Panc1 (cell line): ENCODE data around the gene ALDH18A1.

ENCODE experiments used
- POLR2AphosphoS5 ChIP-seq: IDR thresholded peaks from 2 replicates; pipeline ENCODE4 v1.6.1; 2012; ENCODE audit warnings: mild to moderate bottlenecking, low read depth, low read length, moderate library complexity
- REST ChIP-seq, 2 experiments: IDR thresholded peaks; 2 replicates each; pipeline ENCODE4 v1.6.1; 2011 to 2012; ENCODE audit warnings: low read depth in 2 of 2, control low read depth in 1 of 2, low read length in 1 of 2, mild to moderate bottlenecking in 1 of 2, moderate library complexity in 1 of 2; ENCODE audit not compliant: insufficient read depth in 1 of 2
- TCF7L2 ChIP-seq: IDR thresholded peaks from 2 replicates; pipeline ENCODE4 v1.6.1; 2011; ENCODE audit warnings: mild to moderate bottlenecking, low read depth, low read length, inconsistent platforms
- TF ChIP-seq, protein P1 (sequence below): fragments of 450-650 bp; IDR thresholded peaks from 2 replicates; pipeline ENCODE4 v1.5.1; 2017; ENCODE audit warnings: mild to moderate bottlenecking

- TF ChIP-seq, protein P1, sequence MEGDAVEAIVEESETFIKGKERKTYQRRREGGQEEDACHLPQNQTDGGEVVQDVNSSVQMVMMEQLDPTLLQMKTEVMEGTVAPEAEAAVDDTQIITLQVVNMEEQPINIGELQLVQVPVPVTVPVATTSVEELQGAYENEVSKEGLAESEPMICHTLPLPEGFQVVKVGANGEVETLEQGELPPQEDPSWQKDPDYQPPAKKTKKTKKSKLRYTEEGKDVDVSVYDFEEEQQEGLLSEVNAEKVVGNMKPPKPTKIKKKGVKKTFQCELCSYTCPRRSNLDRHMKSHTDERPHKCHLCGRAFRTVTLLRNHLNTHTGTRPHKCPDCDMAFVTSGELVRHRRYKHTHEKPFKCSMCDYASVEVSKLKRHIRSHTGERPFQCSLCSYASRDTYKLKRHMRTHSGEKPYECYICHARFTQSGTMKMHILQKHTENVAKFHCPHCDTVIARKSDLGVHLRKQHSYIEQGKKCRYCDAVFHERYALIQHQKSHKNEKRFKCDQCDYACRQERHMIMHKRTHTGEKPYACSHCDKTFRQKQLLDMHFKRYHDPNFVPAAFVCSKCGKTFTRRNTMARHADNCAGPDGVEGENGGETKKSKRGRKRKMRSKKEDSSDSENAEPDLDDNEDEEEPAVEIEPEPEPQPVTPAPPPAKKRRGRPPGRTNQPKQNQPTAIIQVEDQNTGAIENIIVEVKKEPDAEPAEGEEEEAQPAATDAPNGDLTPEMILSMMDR: no peak
- TF ChIP-seq POLR2AphosphoS5: no peak
- TF ChIP-seq REST (IDR thresholded peaks at IDR 0.05; ENCODE audit: insufficient read depth in 1 of 2, low read depth in 2 of 2, low read length in 1 of 2): no peak
- TF ChIP-seq TCF7L2: no peak
Measured at GRCh38 chr10:95653895-95654294, 2.6 kb downstream of the ALDH18A1 start.
